HCT116 (cell line): Measurements from ENCODE around the gene THBD. TPM values are rescaled to one million over a fixed set of nuclear protein-coding genes. Genes with fewer than 3 reads are reported as not detected.

ENCODE experiments used
- ATAC-seq: fragments of 200-7000 bp; cut with Tn5 transposase; 2 replicates; pipeline ENCODE4 v1.9.1; 2020; ENCODE audit warnings: mild to moderate bottlenecking, moderate library complexity
- BruUV-seq: library from RNA; stranded (reverse); fragments of 400-500 nt; replicated peaks from 2 replicates; lab custom pipeline; 2021; lab: Mats Ljungman, UMichigan
- CTCF ChIA-PET: fragments of 300-600 bp; sonication (Branson Sonifier 250); formaldehyde crosslinking; loops from one replicate; lab custom pipeline; 2021; ENCODE audit warnings: antibody characterized with exemption; lab: Charles Lee
- POLR2A ChIA-PET: fragments of 300-600, 350-600 bp; sonication (Branson Sonifier 250); formaldehyde crosslinking; loops from one replicate; lab custom pipeline; 2021; ENCODE audit warnings: antibody characterized with exemption; lab: Charles Lee
- RAD21 ChIA-PET, 2 experiments: fragments of 300-600 bp; sonication (Branson Sonifier 250); formaldehyde crosslinking; loops; one replicate each; lab custom pipeline; 2023; ENCODE audit warnings: low total read pairs in 2 of 2; ENCODE audit not compliant: uncharacterized antibody in 2 of 2, unreplicated experiment in 2 of 2, low non-redundant PET in 1 of 2; lab: Charles Lee
- DNase-seq: peaks from one replicate; pipeline ENCODE4 v3.0.0-alpha.2; 2010; ENCODE audit warnings: low read depth, low spot score
- H2AFZ ChIP-seq: fragments of 200-600 bp; shearing (Covaris generic), sonication (generic); 2 replicates; pipeline ENCODE4 v1.6.1; 2017; ENCODE audit warnings: low read depth, mixed run types, mixed read lengths, antibody characterized with exemption, low read length; ENCODE audit not compliant: poor library complexity, severe bottlenecking
- H3K27ac ChIP-seq: 2 replicates; pipeline ENCODE4 v1.5.1; 2012; ENCODE audit warnings: low read depth, low read length
- H3K27me3 ChIP-seq: fragments of 200-600 bp; sonication (generic); 2 replicates; pipeline ENCODE4 v1.6.1; 2016; ENCODE audit warnings: mixed run types, low read length, mixed read lengths; ENCODE audit not compliant: insufficient read depth
- H3K36me3 ChIP-seq, 2 experiments: fragments of 200-500 bp in 1 of 2; fragments of 200-600 bp in 1 of 2; sonication (Bioruptor generic) in 1 of 2; sonication (generic) in 1 of 2; 2 replicates each; pipeline versions ENCODE4 v1.5.1 to v1.6.1; 2014 to 2016; ENCODE audit warnings: low read length in 2 of 2, inconsistent platforms in 1 of 2, mixed read lengths in 1 of 2, mixed run types in 1 of 2; ENCODE audit not compliant: insufficient read depth in 2 of 2, control insufficient read depth in 1 of 2
- H3K4me1 ChIP-seq, 2 experiments: fragments of 200-600 bp in 1 of 2; sonication (generic) in 1 of 2; 2 replicates each; pipeline versions ENCODE4 v1.5.1 to v1.6.1; 2012 to 2017; ENCODE audit warnings: low read length in 2 of 2, inconsistent platforms in 1 of 2, mild to moderate bottlenecking in 1 of 2, mixed read lengths in 1 of 2, mixed run types in 1 of 2, moderate library complexity in 1 of 2; ENCODE audit not compliant: insufficient read depth in 2 of 2, control insufficient read depth in 1 of 2
- H3K4me2 ChIP-seq: fragments of 200-600 bp; sonication (generic); 2 replicates; pipeline ENCODE4 v1.6.1; 2017; ENCODE audit warnings: mixed run types, low read length, mixed read lengths
- H3K4me3 ChIP-seq, 2 experiments: fragments of 200-600 bp in 1 of 2; sonication (generic) in 1 of 2; replicated peaks in 1 of 2; 2 replicates each; pipeline ENCODE4 v1.5.1; 2011 to 2016; ENCODE audit warnings: low read length in 2 of 2, control low read depth in 1 of 2, low read depth in 1 of 2, mild to moderate bottlenecking in 1 of 2, mixed read lengths in 1 of 2, mixed run types in 1 of 2
- H3K79me2 ChIP-seq: fragments of 200-600 bp; sonication (generic); 2 replicates; pipeline ENCODE4 v1.6.1; 2017; ENCODE audit warnings: mild to moderate bottlenecking, mixed run types, low read length, moderate library complexity, mixed read lengths; ENCODE audit not compliant: insufficient read depth
- H3K9ac ChIP-seq: fragments of 200-600 bp; sonication (generic); 2 replicates; pipeline ENCODE4 v1.6.1; 2016; ENCODE audit warnings: low read length, mixed read lengths
- H3K9me2 ChIP-seq: fragments of 200-600 bp; sonication (generic), shearing (Covaris generic); 2 replicates; pipeline ENCODE4 v1.6.1; 2017; ENCODE audit warnings: mixed run types, mild to moderate bottlenecking, moderate library complexity; ENCODE audit not compliant: insufficient read depth
- H3K9me3 ChIP-seq, 2 experiments: fragments of 200-500 bp in 1 of 2; fragments of 200-600 bp in 1 of 2; sonication (Bioruptor generic) in 1 of 2; sonication (generic) in 1 of 2; 2 replicates each; pipeline ENCODE4 v1.6.1; 2014 to 2017; ENCODE audit warnings: low read length in 2 of 2, mixed read lengths in 2 of 2, inconsistent platforms in 1 of 2, low read depth in 1 of 2, mild to moderate bottlenecking in 1 of 2, mixed run types in 1 of 2, moderate library complexity in 1 of 2; ENCODE audit not compliant: control insufficient read depth in 1 of 2, insufficient read depth in 1 of 2
- H4K20me1 ChIP-seq: fragments of 200-600 bp; sonication (generic), shearing (Covaris generic); 2 replicates; pipeline ENCODE4 v1.6.1; 2017; ENCODE audit warnings: mixed run types, mild to moderate bottlenecking, moderate library complexity; ENCODE audit not compliant: insufficient read depth
- ATF3 ChIP-seq: IDR thresholded peaks from 2 replicates; pipeline ENCODE4 v1.6.1; 2012
- CBX3 ChIP-seq: IDR thresholded peaks from 2 replicates; pipeline ENCODE4 v1.6.1; 2012; ENCODE audit warnings: low read depth
- CEBPB ChIP-seq: IDR thresholded peaks from 2 replicates; pipeline ENCODE4 v1.6.1; 2012; ENCODE audit warnings: low read depth
- EZH2 ChIP-seq: fragments of 200-600 bp; sonication (generic); IDR thresholded peaks from 2 replicates; pipeline ENCODE4 v1.6.1; 2017; ENCODE audit warnings: antibody characterized with exemption, mixed run types
- EZH2phosphoT487 ChIP-seq: fragments of 200-600 bp; IDR thresholded peaks from 2 replicates; pipeline ENCODE4 v1.6.1; 2018; ENCODE audit warnings: antibody characterized with exemption, borderline replicate concordance
- FOSL1 ChIP-seq: IDR thresholded peaks from 2 replicates; pipeline ENCODE4 v1.6.1; 2012; ENCODE audit warnings: low read depth
- MAX ChIP-seq: IDR thresholded peaks from 2 replicates; pipeline ENCODE4 v1.6.1; 2012
- POLR2A ChIP-seq: IDR thresholded peaks from 2 replicates; pipeline ENCODE4 v1.7.0; 2011; ENCODE audit warnings: borderline replicate concordance; ENCODE audit not compliant: insufficient read depth, insufficient read length; ENCODE audit errors: extremely low read depth
- RAD21 ChIP-seq: IDR thresholded peaks from 2 replicates; pipeline ENCODE4 v1.6.1; 2012; ENCODE audit warnings: low read depth, mild to moderate bottlenecking
- REST ChIP-seq: IDR thresholded peaks from 2 replicates; pipeline ENCODE4 v1.6.1; 2012; ENCODE audit warnings: low read depth
- SIN3A ChIP-seq: IDR thresholded peaks from 2 replicates; pipeline ENCODE4 v1.6.1; 2012; ENCODE audit warnings: low read depth
- SP1 ChIP-seq: IDR thresholded peaks from 2 replicates; pipeline ENCODE4 v1.6.1; 2012; ENCODE audit warnings: low read depth
- SRF ChIP-seq: IDR thresholded peaks from 2 replicates; pipeline ENCODE4 v1.6.1; 2012; ENCODE audit warnings: low read depth
- YY1 ChIP-seq: IDR thresholded peaks from 2 replicates; pipeline ENCODE4 v1.6.1; 2011; ENCODE audit warnings: low read length, low read depth, moderate library complexity, mild to moderate bottlenecking; ENCODE audit not compliant: insufficient replicate concordance; ENCODE audit errors: extremely low read depth
- ZBTB33 ChIP-seq: IDR thresholded peaks from 2 replicates; pipeline ENCODE4 v1.6.1; 2011; ENCODE audit warnings: mild to moderate bottlenecking, low read length, moderate library complexity; ENCODE audit not compliant: insufficient replicate concordance; ENCODE audit errors: extremely low read depth
- ZFX ChIP-seq: fragments of 450-650 bp; IDR thresholded peaks from 2 replicates; pipeline ENCODE4 v1.6.1; 2017
- intact Hi-C: fragments of 100-400 bp; cut with micrococcal nuclease; formaldehyde crosslinking; loops from 2 replicates; pipeline ENCODE4 v1.10.0; 2022
- total RNA-seq: library from RNA; stranded (reverse); gene quantifications from one replicate; pipeline ENCODE4 v1.2.1, GENCODE V29; 2021; ENCODE audit not compliant: unreplicated experiment

THBD gene
- total RNA-seq, 1 experiment from 2014 or later: 0.39 TPM

GRCh38 chr20:23082846-23083552, 33.5 kb upstream of the THBD start (continued):
- no peak for TF ChIP-seq ZBTB33

- no peaks in the 10 kb centered on the region; a peak in 1 of 4 replicates for H3K36me3 ChIP-seq
- H3K4me3 ChIP-seq: no peak overlapping the region
- no peaks in the 10 kb centered on the region for H3K4me1 ChIP-seq
- BruUV-seq: no TSS peak
- ATAC-seq (no peak), DNase-seq (no peak)
- no peaks in the 10 kb centered on the region for H3K79me2 ChIP-seq
- no peaks in the 10 kb centered on the region for H3K9me3 ChIP-seq
- H2AFZ ChIP-seq: no peak overlapping the region
- ChIA-PET RAD21 (no interaction called here), CTCF (no interaction called here), POLR2A (no interaction called here)
- no peaks in the 10 kb centered on the region for H4K20me1 ChIP-seq
- no peak overlapping the region for H3K9ac ChIP-seq
- TF ChIP-seq REST (no peak), CBX3 (no peak), EZH2 (no peak), EZH2phosphoT487 (no peak), FOSL1 (no peak), ZFX (no peak), YY1 (no peak), RAD21 (no peak), POLR2A (no peak), ATF3 (no peak), SP1 (no peak), MAX (no peak), SRF (no peak), SIN3A (no peak), CEBPB (no peak), ZBTB33 (no peak)
- TF ChIP-seq, all 23 proteins: peak for 0
- H3K27me3 ChIP-seq: peaks cover 13% of the 10 kb centered on the region
- H3K27ac ChIP-seq: no peak overlapping the region
- intact Hi-C loops: no loop called here
- H3K4me2 ChIP-seq: no peak overlapping the region
- no peaks in the 10 kb centered on the region for H3K9me2 ChIP-seq
Measured at GRCh38 chr20:23081263-23081819, 31.9 kb upstream of the THBD start.
